T-helper 2 cell (primary cell): Measurements from ENCODE around the gene LMOD3.
A peak's percentile ranks its signal among the peaks of the same experiment; 100 is the strongest.

Source experiments
- DNase-seq, 5 experiments: peaks; one replicate each; pipeline versions ENCODE4 v3.0.0 to v3.0.0-alpha.2; 2012 to 2022

The LMOD3 gene

GRCh38 chr3:69091389-69092029 lies 30.9 kb downstream of the LMOD3 start:
- no peak for DNase-seq

- DNase-seq, result no peak
Observed at GRCh38 chr3:69090021-69090420, 32.4 kb downstream of the LMOD3 start.

DNA sequence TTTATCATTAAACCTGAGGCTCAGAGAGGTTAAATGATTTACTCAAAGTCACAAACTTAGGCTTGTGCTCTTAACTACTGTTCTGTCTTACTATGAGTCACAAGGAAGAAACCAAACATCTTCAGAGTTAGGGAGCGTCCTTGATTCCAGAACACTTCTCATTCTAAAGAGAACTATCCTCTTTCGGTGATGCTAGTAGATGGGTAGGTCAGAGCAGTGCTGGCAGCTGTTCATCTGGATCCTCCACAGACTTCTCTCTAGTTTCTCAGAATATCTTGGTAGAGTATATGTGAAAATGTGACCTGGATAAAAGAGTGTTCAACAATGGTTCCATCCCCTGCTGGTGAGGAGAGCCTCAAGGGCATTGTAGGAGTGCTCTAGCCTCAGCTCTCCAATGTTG lies 34.3 kb downstream of the LMOD3 start:
- DNase-seq, result peak in 1 of 5 experiments; percentile 52

- DNase-seq, result peak in 1 of 5 experiments; percentile 62
Observed at GRCh38 chr3:69087030-69087791, 35.2 kb downstream of the LMOD3 start.

DNA sequence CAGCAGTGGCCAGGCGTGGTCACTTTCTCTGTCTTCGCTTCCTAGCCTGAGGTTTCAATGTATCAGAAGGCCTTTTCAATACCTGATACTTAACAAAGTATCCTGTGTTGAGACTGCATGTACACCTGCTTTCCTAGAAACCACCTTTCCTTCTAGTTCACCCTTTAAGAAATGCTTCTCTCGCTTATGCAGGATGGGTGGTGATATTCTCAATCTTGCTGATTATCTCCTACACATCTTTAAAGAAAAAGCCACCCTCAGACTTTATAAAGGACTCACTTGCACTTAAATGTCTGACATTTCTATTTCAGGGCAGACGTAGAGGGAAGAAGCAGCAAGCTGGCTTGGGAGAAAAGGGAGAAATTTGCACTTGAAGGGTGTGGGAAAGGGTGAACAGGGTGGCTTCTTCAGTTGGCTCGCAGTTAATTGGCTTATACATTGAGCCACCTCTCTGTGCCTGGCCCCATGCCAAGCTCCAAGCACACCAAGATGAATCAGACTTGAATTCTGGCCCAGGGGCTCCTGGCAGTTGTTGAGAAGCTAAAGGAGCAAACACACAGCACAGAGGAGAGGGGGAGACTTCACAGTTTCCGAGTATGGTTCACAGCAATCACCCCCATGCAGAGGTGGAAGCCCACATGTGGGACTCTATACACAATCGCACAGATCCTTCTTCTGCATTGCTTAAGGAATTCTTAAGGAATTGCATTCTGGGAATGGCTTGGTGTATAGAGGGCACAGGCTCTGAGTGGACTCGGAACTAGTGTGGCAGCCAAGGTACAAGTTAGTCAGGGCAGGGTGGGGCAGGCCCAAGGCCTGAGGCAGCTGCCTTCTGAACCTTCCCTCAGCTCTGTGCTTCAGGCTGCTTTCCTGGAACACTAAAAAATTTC lies 36.3 kb downstream of the LMOD3 start:
- DNase-seq, result peak in 3 of 5 experiments; percentile 50 to 82 (median 60)

DNA sequence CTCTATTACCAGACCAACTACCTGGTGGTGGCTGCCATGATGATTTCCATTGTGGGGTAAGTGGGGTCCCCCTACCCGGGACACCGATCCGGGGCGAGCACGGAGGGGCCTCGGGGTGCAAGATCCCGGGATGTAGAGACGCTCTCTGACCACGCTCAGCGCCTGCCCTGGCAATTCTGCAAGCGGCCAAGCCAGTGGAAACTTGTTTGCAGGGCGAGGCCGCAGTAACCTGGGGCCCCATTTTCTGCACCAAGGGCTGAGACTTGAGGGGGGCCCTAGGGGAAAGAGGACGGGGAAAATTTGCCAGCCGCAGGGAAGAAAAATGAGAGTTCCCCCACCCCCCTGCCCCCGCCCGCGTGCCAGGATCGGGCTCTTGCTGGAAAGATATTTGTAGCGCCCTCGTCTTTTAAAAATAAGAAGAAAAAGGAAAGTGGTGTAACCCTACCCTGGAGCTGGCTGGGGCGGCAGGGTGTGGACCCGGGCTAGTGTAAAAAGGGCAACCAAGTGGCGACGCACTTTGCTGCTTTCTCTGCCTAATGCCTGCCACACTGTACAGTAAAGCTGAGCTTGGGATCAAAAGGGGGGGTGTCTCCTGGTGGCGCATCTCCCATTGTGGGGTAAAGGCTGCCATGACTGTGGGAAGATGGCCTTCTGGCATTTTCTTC lies 37.1 kb downstream of the LMOD3 start:
- no peak for DNase-seq

- peak; percentile 77 to 98 (median 86) for DNase-seq
Observed at GRCh38 chr3:69084326-69085167, 37.8 kb downstream of the LMOD3 start, which contains the start of gene ARL6IP5. ARL6IP5 (plus strand) TSS chr3:69084937; CDS start chr3:69085048, 111 bp downstream.

- peak in 4 of 5 experiments; percentile 51 to 77 (median 62) for DNase-seq
Observed at GRCh38 chr3:69082805-69083204, 39.6 kb downstream of the LMOD3 start.

- DNase-seq, result no peak
Observed at GRCh38 chr3:69082361-69082760, 40.0 kb downstream of the LMOD3 start.

DNA sequence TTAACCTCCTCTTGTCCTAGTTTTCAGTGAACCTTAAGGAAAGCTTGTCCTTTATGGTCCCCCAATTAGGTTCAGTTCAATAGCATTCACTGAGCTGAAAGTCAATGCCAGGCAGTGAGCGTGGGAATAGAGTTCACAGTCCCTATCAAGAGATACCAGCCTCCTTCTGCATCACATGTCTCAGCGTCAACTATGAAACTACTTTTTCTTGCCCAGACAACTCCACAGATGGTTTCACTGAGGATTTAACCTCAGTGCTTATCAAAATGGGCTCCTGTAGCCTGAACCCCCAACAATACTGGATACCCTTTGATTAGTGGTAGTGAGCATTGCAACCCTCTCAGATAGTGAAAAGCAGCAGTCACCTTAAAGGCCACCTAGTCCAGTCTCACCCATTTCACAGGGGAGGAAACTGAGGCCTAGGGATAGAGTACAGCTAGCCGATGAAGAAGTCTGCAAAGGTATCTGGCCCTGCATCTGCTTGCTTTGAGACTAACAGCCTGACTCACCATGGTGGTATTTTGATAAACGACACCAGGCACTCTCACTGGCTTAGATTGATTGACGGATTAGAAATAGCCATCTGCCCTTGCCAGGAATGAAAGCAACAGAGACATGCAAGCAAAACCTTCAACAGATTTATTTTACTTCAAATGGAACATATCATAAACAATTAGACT lies 40.7 kb downstream of the LMOD3 start:
- DNase-seq, result peak in 1 of 5 experiments; percentile 72

DNA sequence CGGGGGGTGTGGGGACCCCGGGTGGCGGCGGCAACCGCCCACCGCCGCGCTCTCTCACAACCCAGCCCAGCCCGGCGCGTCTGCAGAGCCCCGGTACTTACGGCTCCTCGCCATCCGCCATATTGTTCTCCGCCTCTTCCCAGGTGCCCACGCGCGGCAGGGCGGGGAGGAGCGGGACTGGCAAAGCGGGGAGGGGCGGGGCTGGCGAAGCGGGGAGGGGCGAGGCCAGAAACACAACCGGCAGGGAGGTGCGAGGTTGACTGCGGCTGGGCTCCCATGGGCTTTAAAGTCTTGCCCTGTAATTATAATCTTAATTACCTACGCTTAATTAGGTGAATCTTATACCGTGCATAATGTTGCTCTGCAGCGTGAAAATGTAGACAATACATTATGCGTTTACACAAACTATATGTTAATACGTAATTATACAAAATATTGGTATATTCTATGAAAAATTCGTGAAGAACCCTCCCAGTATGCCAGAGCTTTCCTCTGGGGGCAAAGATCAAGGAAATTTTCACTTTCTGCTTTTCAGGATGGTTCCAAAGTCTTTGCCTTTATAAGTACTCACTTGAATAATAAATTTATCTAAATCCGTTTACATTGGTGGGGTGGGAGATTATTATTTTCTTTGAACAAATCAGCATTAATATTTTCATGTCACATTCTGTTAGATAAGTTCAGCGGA lies 42.0 kb downstream of the LMOD3 start, which contains the start of gene UBA3:
TSS of gene UBA3 (minus strand) at position 133 of the 688 bp plus-strand sequence. CDS start at position 121, 12 bp downstream.
- DNase-seq, result peak; percentile 79 to 95 (median 89)

DNA sequence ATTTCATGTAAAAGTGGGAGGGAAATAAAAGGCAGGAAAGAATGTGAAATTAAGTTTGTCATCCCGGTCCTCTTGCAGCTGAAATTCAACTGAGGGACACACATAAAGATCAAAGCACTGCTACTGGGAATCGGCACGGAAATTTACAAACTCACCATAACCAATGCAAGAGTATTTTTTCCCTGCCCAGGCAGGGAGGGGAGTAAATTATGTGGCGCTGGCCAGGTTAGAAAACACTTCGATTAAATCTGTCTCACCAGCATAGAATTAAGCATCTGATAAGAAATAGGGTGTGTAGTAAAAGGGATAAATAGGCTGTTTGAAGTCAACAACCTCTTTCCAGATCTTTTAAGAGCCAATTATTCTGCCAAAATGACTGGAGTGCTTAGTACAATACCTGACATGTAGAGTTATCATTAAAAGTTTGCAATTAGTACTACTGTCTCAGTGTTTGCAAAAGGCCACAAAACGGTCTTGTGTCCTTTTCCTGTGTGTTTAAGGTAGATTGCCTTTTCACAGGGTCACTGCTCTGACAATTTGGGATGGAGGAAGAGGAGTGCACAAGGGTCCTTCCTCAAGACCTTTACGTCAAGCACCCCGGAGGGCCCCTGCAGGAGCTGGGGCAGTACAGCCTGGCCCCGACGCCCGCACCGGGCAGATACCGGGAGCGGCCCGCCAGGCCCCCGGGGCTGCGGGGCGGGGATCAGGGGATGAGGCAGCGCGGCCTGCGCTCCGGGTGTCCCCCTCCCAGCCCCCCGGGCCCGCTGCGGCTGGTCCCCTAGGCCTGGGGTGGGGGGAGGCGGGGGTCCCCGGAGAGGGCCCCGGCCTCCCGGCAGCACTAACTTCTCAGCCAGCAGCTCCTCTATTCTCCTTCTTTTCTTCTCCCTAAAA lies 42.9 kb downstream of the LMOD3 start:
- DNase-seq, result no peak

- DNase-seq, result no peak
Observed at GRCh38 chr3:69072928-69073327, 49.5 kb downstream of the LMOD3 start.

- no peak for DNase-seq
Observed at GRCh38 chr3:69066121-69066520, 56.3 kb downstream of the LMOD3 start.

GRCh38 chr3:69065318-69065964 lies 57.0 kb downstream of the LMOD3 start:
- peak in 2 of 5 experiments; percentile 18 to 80 for DNase-seq

- DNase-seq, result peak in 1 of 5 experiments; percentile 70
Observed at GRCh38 chr3:69063636-69064035, 58.8 kb downstream of the LMOD3 start.

DNA sequence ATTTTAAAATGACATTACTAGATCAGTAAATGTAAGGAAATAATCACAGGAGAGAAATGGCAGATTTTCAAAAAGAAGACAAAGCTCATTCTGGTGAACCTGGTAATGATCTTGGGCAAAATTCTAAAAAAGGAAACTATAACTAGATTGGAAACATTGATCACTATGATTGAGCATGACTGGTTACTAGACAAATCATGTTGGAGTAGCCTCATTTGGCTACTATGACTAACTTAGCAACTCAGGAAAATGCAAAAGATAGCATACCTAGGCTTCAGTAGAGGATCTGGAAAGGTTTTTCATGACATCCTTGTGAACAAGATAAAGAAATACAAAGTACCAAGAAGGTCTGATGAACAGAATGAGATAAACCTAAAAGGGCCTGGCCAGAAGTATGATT lies 62.7 kb downstream of the LMOD3 start:
- DNase-seq, result no peak

- no peak for DNase-seq
Observed at GRCh38 chr3:69058947-69059224, 63.5 kb downstream of the LMOD3 start.
